Dendritic cell treated with granulocyte-macrophage colony-stimulating factor and Interleukin-4, amounts not matched to agents 40 ng/mL and 50 ng/mL, for 4 days (primary cell): ENCODE measurements around the gene NUP155.
"Not testable (repeated sequence)": the region's sequence is repeated elsewhere in the genome, so short reads cannot be mapped to it uniquely, and the experiment has no call there.

Source experiments
- H3K27ac Mint-ChIP-seq: one replicate; pipeline ENCODE4 v1.8.0; 2022; ENCODE audit warnings: mild to moderate bottlenecking, mixed read lengths
- H3K27me3 Mint-ChIP-seq: one replicate; pipeline ENCODE4 v1.8.0; 2022; ENCODE audit warnings: mild to moderate bottlenecking, mixed read lengths
- H3K36me3 Mint-ChIP-seq: one replicate; pipeline ENCODE4 v1.8.0; 2022; ENCODE audit warnings: low read depth, mixed read lengths
- H3K4me1 Mint-ChIP-seq: one replicate; pipeline ENCODE4 v1.8.0; 2022; ENCODE audit warnings: low read depth, mixed read lengths
- H3K4me3 Mint-ChIP-seq: one replicate; pipeline ENCODE4 v1.8.0; 2022; ENCODE audit warnings: mild to moderate bottlenecking, moderate library complexity, mixed read lengths
- H3K9me3 Mint-ChIP-seq: one replicate; pipeline ENCODE4 v1.8.0; 2022; ENCODE audit warnings: mixed read lengths
- intact Hi-C: fragments of 100-400 bp; cut with micrococcal nuclease; formaldehyde crosslinking; loops from one replicate; pipeline ENCODE4 v1.15.0; 2022

NUP155 gene

DNA sequence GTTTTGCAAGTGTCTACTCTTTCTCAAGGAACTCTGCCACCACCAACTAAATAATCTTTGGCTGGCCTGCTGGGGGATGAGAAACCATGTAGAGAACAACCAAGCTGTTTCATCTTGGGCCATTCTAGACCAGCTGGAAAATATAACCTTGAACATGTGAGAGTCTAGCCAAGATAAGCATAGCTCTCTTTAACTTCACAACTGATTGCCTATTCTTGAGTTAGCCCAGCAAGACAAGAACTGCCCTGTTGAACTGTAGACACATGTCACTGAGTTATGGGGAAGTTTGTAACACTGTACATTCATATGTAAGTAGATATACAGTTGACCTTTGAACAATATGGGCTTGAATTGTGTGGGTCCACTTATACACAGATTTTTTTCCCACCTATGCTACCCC lies 44.4 kb downstream of the NUP155 start:
- peaks cover 90% of the 10 kb centered on the region for H3K36me3 Mint-ChIP-seq
- no peak overlapping the region for H3K27ac Mint-ChIP-seq
- intact Hi-C loops = no loop called here
- H3K9me3 Mint-ChIP-seq = no peaks in the 10 kb centered on the region
- H3K27me3 Mint-ChIP-seq = no peaks in the 10 kb centered on the region
- H3K4me1 Mint-ChIP-seq = no peaks in the 10 kb centered on the region
- H3K4me3 Mint-ChIP-seq = no peak overlapping the region

DNA sequence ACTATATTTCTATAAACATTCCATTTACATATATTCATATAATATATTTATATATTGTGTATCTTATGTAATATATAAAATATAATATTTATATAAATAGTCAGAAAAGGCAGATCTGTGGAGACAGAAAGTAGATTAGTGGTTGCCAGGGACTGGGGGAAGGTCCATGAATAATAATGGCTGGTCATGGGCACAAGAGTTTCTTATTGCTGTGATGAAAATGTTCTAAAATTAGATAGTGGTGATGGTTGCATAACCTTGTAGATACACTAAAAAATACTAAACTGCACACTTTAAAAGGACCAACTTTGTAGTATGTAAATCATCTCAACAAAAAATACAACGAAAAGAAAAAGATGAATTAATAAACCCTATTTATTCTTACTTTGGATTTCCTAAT lies 47.3 kb downstream of the NUP155 start:
- intact Hi-C loops = no loop called here

DNA sequence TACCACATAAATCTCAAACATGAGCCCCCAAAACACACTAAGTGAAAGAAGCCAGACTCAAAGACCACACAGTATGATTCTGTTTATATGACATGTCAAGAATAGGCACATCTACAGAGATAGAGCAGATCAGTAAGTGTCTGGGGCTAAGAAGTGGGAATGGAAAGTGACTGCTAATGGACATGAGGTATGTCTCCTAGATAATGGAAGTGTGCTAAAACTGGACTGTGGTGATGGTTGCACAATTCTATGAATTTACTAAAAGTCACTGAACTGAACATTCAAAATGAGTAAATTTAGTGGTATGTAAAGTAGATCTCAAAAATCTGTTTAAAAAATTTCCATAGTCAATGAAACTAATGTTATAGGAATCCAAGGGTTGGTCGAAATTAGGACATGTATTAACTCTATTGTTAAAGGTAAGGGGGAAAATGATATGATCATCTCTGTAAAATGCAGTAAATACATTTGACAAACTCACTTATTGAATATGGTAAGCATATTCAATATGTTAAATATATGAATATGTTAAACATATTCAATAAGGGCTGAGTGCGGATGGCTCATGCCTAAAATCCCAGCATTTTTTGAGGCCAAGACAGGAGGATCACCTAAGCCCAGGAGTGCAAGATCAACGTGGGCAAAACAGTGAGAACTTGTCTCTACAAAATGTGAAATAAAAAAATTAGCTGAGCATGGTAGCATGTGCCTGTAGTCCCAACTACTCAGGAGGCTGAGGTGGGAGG lies 51.7 kb downstream of the NUP155 start:
- Mint-ChIP-seq H3K4me1 (peaks cover 5% of the 10 kb centered on the region), H3K36me3 (peaks cover 99% of the 10 kb centered on the region), H3K9me3 (no peaks in the 10 kb centered on the region), H3K27ac (no peak overlapping the region), H3K4me3 (no peak overlapping the region), H3K27me3 (no peaks in the 10 kb centered on the region)
- intact Hi-C loops = loop anchor here (10.0 kb wide), 1 partner anchor 294 kb away; no protein-coding TSS in a partner anchor

More for the DNA sequence above, 47.3 kb downstream of the NUP155 start:
- Mint-ChIP-seq H3K9me3 (no peaks in the 10 kb centered on the region), H3K27ac (no peak overlapping the region), H3K36me3 (peaks cover 99% of the 10 kb centered on the region), H3K4me1 (no peaks in the 10 kb centered on the region), H3K4me3 (no peak overlapping the region), H3K27me3 (no peaks in the 10 kb centered on the region)

DNA sequence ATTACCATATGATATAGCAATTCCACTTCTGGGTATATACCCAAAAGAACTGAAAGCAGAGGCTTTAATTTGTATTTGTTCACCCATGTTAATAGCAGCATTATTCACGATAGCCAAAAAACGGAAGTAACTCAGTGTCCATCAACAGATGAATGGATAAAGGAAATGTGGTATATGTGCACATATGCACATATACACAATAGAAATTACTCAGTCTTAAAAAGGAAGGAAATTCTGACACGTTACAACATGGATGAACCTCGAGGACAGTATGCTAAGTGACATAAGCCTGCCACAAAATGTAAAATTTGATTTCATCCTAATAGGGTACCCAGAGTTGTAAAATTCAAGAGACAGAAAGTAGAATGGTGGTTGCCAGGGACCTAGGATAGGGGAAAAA lies 54.9 kb downstream of the NUP155 start:
- Mint-ChIP-seq H3K4me3 (no peak overlapping the region), H3K9me3 (no peaks in the 10 kb centered on the region), H3K27ac (no peak overlapping the region), H3K36me3 (peaks cover 99% of the 10 kb centered on the region), H3K4me1 (peaks cover 5% of the 10 kb centered on the region), H3K27me3 (no peaks in the 10 kb centered on the region)
- intact Hi-C loops = loop anchor here (10.0 kb wide), 1 partner anchor 291 kb away; no protein-coding TSS in a partner anchor

DNA sequence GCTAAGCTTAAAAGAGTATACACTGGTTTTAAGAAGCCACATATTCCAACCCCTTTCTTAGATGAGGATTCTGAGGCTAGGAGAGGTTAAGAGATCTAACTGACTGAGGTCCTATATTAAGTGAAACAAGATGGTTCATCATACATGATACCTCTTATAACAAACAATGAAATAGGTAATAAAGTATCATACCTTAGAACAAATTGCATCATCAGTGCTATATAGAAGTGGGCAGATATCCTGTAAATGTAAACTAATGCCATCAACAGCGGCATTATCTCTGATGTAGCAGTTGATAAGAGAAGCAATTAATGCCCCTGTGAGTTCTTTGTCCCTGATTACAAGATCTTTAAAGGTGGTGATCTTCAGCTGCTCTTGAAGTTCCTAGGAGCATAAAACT lies 60.5 kb downstream of the NUP155 start:
- H3K36me3 Mint-ChIP-seq = peaks cover 88% of the 10 kb centered on the region
- intact Hi-C loops = loop anchor here (5.0 to 10.0 kb wide), 2 partner anchors 37 to 286 kb away; no protein-coding TSS in a partner anchor
- no peaks in the 10 kb centered on the region for H3K9me3 Mint-ChIP-seq

DNA sequence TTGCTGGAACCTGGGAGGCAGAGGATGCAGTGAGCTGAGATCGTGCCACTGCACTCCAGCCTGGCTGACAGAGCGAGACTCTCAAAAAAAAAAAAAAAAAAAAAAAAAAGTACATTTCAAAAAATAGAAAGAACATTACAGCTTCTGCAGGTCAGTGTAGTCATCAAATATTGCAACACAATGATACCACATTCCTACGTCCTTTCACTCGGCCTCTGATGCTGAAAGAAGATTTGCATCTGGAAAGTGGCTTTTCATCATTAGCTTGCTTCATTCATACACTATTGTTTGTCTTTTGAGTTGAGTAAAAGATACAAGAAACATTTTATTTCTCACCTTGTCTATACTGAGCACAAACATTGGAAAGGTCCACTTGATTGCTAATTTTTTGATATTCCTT lies 62.1 kb downstream of the NUP155 start:
- no peaks in the 10 kb centered on the region for H3K9me3 Mint-ChIP-seq
- no peak overlapping the region for H3K27ac Mint-ChIP-seq
- H3K4me3 Mint-ChIP-seq = no peak overlapping the region
- H3K27me3 Mint-ChIP-seq = no peaks in the 10 kb centered on the region
- intact Hi-C loops = loop anchor here (10.0 kb wide), 1 partner anchor 254 kb away; no protein-coding TSS in a partner anchor
- no peaks in the 10 kb centered on the region for H3K4me1 Mint-ChIP-seq
- peaks cover 85% of the 10 kb centered on the region for H3K36me3 Mint-ChIP-seq

More for the DNA sequence above, 60.5 kb downstream of the NUP155 start:
- H3K27ac Mint-ChIP-seq = no peak overlapping the region
- H3K27me3 Mint-ChIP-seq = no peaks in the 10 kb centered on the region
- H3K4me3 Mint-ChIP-seq = no peak overlapping the region
- no peaks in the 10 kb centered on the region for H3K4me1 Mint-ChIP-seq

DNA sequence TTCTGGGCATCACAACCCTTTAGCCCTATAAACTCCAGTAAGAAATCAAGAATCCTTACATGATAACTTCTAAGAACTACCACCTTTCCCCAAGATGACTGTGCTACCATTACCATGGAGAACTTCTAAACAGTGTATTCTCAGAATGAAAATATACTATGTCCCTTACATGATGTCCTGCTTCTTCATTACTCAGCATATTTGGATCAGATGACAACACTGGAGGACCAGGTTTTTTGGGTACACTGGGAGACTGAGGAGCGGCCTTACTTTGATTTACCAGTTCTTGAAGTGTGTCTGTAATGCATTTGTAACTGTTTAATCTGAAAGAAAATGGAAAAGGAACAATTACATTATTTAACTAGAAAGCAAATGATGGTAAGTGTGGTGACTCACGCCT lies 66.0 kb downstream of the NUP155 start:
- H3K9me3 Mint-ChIP-seq = no peaks in the 10 kb centered on the region
- no peaks in the 10 kb centered on the region for H3K4me1 Mint-ChIP-seq
- H3K36me3 Mint-ChIP-seq = peaks cover 84% of the 10 kb centered on the region
- intact Hi-C loops = loop anchor here (10.0 kb wide), 1 partner anchor 250 kb away; no protein-coding TSS in a partner anchor
- no peak overlapping the region for H3K27ac Mint-ChIP-seq
- H3K4me3 Mint-ChIP-seq = no peak overlapping the region
- no peaks in the 10 kb centered on the region for H3K27me3 Mint-ChIP-seq

DNA sequence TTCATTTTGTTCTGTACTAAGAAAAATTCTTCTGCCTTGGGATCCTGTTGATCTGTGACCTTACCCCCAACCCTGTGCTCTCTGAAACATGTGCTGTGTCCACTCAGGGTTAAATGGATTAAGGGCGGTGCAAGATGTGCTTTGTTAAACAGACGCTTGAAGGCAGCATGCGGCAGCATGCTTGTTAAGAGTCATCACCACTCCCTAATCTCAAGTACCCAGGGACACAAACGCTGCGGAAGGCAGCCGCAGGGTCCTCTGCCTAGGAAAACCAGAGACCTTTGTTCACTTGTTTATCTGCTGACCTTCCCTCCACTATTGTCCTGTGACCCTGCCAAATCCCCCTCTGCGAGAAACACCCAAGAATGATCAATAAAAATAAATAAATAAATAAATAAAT lies 74.6 kb downstream of the NUP155 start:
- H3K9me3 Mint-ChIP-seq, H3K4me3 Mint-ChIP-seq, intact Hi-C loops, H3K4me1 Mint-ChIP-seq, H3K27me3 Mint-ChIP-seq, H3K27ac Mint-ChIP-seq: not testable (repeated sequence)
- H3K36me3 Mint-ChIP-seq = peaks cover 86% of the 10 kb centered on the region

DNA sequence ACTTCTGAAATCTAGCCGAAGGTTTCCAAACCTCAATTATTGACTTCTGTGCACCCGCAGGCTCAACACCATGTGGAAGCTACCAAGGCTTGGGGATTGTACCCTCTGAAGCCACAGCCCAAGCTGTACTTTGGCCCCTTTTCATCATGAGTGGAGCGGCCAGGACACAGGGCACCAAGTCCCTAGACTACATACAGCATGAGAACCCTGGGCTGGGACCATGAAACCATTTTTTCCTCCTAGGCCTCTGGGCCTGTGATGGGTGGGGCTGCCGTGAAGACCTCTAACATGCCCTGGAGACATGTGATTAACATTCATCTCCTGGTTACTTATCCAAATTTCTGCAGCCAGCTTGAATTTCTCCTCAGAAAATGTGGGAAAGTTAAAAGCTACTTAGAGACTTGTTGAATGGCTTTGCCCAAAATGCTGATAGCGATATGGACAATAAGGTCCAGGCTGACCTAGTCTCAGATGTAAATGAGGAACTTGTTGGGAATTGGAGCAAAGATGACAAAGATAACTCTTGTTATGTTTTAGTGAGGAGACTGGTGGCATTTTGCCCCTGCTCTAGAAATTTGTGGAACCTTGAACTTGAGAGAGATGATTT lies 87.6 kb downstream of the NUP155 start:
- no peaks in the 10 kb centered on the region for H3K4me1 Mint-ChIP-seq
- intact Hi-C loops = no loop called here
- no peaks in the 10 kb centered on the region for H3K27me3 Mint-ChIP-seq
- peaks cover 50% of the 10 kb centered on the region for H3K9me3 Mint-ChIP-seq
- no peaks in the 10 kb centered on the region for H3K36me3 Mint-ChIP-seq
- no peak overlapping the region for H3K27ac Mint-ChIP-seq
- H3K4me3 Mint-ChIP-seq = no peak overlapping the region

DNA sequence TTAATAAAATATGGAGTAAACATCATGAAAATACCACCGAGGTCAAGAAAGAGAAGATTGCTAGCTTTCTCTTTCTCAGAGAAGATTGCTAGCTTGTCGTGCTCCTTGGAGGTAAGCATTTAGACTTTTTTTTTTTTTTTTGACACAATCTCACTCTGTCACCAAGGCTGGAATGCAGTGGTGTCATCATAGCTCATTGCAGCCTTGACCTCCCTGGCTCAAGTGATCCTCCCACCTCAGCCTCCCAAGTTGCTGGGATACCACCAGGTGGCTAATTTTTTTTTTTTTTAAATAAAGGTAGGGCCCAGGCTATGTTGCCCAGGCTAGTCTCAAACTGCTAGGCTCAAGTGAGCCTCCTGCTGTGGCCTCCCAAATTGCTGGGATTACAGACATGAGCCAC lies 95.4 kb downstream of the NUP155 start:
- no peaks in the 10 kb centered on the region for H3K4me1 Mint-ChIP-seq
- no peak overlapping the region for H3K4me3 Mint-ChIP-seq
- H3K9me3 Mint-ChIP-seq = peaks cover 29% of the 10 kb centered on the region
- no peaks in the 10 kb centered on the region for H3K36me3 Mint-ChIP-seq
- intact Hi-C loops = no loop called here
- H3K27ac Mint-ChIP-seq = no peak overlapping the region
- H3K27me3 Mint-ChIP-seq = no peaks in the 10 kb centered on the region

DNA sequence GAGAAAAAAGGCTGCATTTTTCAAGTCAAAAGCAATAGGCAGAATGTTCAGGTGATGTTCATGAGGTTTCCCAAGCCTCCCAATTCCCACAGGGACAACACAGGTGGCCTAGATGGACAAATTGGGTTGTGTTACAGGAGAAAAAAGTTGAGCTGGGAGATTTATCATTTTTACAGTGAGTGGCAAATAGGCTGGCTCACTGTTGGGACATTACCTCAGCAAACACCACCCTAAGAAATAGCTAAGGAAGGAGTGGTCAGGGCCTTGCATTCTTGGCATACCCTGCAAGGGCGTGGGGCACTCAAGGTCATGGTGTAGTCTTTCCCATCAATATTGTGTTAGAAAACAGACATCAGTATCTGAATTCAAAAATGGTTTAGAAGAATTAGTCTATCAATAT lies 98.4 kb downstream of the NUP155 start:
- Mint-ChIP-seq H3K4me1 (no peaks in the 10 kb centered on the region), H3K27ac (no peak overlapping the region), H3K4me3 (no peak overlapping the region), H3K36me3 (no peaks in the 10 kb centered on the region), H3K27me3 (no peaks in the 10 kb centered on the region), H3K9me3 (peaks cover 23% of the 10 kb centered on the region)
- intact Hi-C loops = no loop called here

DNA sequence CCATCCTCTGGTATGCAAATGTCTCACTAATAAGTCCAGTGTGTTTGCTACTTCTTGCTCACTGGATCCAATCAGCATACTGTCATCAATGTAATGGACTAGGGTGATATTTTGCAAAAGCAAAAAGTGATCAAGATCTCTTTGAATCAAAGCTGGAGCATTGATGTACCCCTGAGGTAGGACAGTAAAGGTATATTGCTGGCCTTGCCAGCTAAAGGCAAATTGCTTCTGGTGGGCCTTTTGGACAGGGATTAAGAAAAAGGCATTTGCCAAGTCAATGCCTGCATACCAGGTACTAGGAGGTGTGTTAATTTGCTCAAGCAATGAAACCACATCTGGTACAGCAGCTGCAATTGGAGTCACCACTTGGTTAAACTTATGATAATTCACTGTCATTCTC lies 102.8 kb downstream of the NUP155 start:
- intact Hi-C loops, H3K36me3 Mint-ChIP-seq, H3K27me3 Mint-ChIP-seq, H3K4me1 Mint-ChIP-seq, H3K4me3 Mint-ChIP-seq, H3K27ac Mint-ChIP-seq: not testable (repeated sequence)
- H3K9me3 Mint-ChIP-seq = peaks cover 29% of the 10 kb centered on the region

DNA sequence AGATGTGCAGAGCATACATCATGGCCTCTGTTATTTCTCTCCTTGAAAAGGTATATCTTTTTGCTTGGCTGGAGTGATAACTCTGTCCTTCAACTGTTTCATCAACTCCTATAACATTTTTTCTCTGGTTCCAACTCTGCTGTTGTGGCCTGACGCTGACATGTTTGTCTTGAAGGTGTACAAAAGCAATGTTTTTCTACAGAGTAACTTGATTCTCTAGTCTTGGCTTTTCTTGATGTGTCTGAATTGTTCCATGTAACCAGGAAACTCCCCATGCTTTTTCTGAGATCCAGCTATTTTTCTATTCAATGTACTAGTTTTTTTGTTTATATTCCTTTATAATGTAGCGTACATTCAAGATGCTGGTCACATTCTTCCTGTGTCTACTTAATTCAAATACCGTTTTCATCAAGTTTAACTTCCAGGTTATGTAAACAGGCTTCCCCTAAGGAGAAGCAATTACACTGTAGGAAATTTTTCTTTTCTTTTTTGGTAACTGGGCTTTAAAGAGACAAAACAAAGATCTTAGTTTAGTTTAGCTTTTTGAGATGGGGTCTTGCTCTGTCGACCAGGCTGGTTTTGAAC lies 115.0 kb downstream of the NUP155 start:
- no peak overlapping the region for H3K27ac Mint-ChIP-seq
- H3K4me3 Mint-ChIP-seq = no peak overlapping the region
- no peaks in the 10 kb centered on the region for H3K4me1 Mint-ChIP-seq
- intact Hi-C loops = no loop called here
- H3K9me3 Mint-ChIP-seq = peaks cover 17% of the 10 kb centered on the region
- no peaks in the 10 kb centered on the region for H3K27me3 Mint-ChIP-seq
- H3K36me3 Mint-ChIP-seq = no peaks in the 10 kb centered on the region

DNA sequence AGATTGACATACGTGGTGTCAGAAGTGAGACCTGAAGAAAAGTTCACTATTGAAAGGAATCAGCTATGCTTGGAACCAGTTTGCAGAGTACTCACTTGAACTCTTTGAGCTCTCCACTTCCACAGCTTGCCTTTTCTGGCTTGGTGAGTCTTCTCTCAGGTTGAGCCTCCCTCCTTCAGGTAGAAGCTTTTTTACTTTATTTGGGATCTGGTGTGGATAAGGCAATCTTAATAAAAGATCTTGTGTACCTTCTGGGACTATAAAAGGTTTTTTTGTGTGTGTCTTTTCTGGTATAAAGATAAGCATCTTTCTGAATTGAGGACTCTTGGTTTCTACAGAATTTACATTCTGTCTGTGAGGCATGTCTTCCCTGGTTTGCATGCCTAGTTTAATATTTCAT lies 116.3 kb downstream of the NUP155 start:
- Mint-ChIP-seq H3K36me3 (peaks cover 2% of the 10 kb centered on the region), H3K4me1 (peaks cover 4% of the 10 kb centered on the region), H3K4me3 (no peak overlapping the region), H3K27ac (no peak overlapping the region), H3K27me3 (peaks cover 4% of the 10 kb centered on the region), H3K9me3 (peaks cover 17% of the 10 kb centered on the region)
- intact Hi-C loops = no loop called here
